H9 (cell line): ENCODE measurements around the gene SYNE2. TPM values are rescaled to one million over a fixed set of nuclear protein-coding genes. Genes with fewer than 3 reads are reported as not detected.
"Not testable (repeated sequence)": the region's sequence is repeated elsewhere in the genome, so short reads cannot be mapped to it uniquely, and the experiment has no call there.

Experiments
- DNase-seq: peaks from one replicate; pipeline ENCODE4 v3.0.0-alpha.2; 2017
- H2AFZ ChIP-seq: one replicate; pipeline ENCODE4 v1.6.1; 2013; ENCODE audit warnings: mild to moderate bottlenecking, low read length, control low read depth, moderate library complexity
- H2AK5ac ChIP-seq: 2 replicates; pipeline ENCODE4 v1.6.1; 2013; ENCODE audit warnings: low read length, control low read depth, mixed read lengths; ENCODE audit not compliant: insufficient read length
- H2BK120ac ChIP-seq: one replicate; pipeline ENCODE4 v1.6.1; 2013; ENCODE audit warnings: low read depth, mild to moderate bottlenecking, low read length, control low read depth, inconsistent platforms; ENCODE audit not compliant: poor library complexity, severe bottlenecking
- H2BK12ac ChIP-seq: 2 replicates; pipeline ENCODE4 v1.6.1; 2013; ENCODE audit warnings: low read length, control low read depth, mixed read lengths, low read depth; ENCODE audit not compliant: insufficient read length
- H2BK15ac ChIP-seq: 2 replicates; pipeline ENCODE4 v1.6.1; 2013; ENCODE audit warnings: low read depth, low read length, control low read depth
- H2BK20ac ChIP-seq: one replicate; pipeline ENCODE4 v1.6.1; 2013; ENCODE audit warnings: low read depth, mild to moderate bottlenecking, low read length, control low read depth, inconsistent platforms; ENCODE audit not compliant: poor library complexity, severe bottlenecking
- H2BK5ac ChIP-seq: 2 replicates; pipeline ENCODE4 v1.6.1; 2013; ENCODE audit warnings: low read length, control low read depth, mixed read lengths; ENCODE audit not compliant: insufficient read length
- H3K14ac ChIP-seq: 2 replicates; pipeline ENCODE4 v1.6.1; 2013; ENCODE audit warnings: low read length, control low read depth; ENCODE audit not compliant: insufficient read depth
- H3K18ac ChIP-seq: 2 replicates; pipeline ENCODE4 v1.6.1; 2013; ENCODE audit warnings: low read depth, mild to moderate bottlenecking, mixed read lengths, low read length, control low read depth; ENCODE audit not compliant: insufficient read length
- H3K23ac ChIP-seq: 2 replicates; pipeline ENCODE4 v1.6.1; 2013; ENCODE audit warnings: low read length, control low read depth, mixed read lengths, low read depth; ENCODE audit not compliant: insufficient read length
- H3K23me2 ChIP-seq: 2 replicates; pipeline ENCODE4 v1.6.1; 2013; ENCODE audit warnings: low read depth, mild to moderate bottlenecking, mixed read lengths, low read length, control low read depth; ENCODE audit not compliant: insufficient read length, poor library complexity, severe bottlenecking
- H3K27ac ChIP-seq: 2 replicates; pipeline ENCODE4 v1.5.1; 2013; ENCODE audit warnings: low read length, control low read depth, mixed read lengths, low read depth; ENCODE audit not compliant: insufficient read length
- H3K27me3 ChIP-seq: 2 replicates; pipeline ENCODE4 v1.6.1; 2013; ENCODE audit warnings: low read length, control low read depth, inconsistent platforms; ENCODE audit not compliant: insufficient read depth
- H3K4ac ChIP-seq: 2 replicates; pipeline ENCODE4 v1.6.1; 2013; ENCODE audit warnings: low read depth, mild to moderate bottlenecking, control low read depth, inconsistent platforms, low read length, moderate library complexity
- H3K4me1 ChIP-seq: 2 replicates; pipeline ENCODE4 v1.6.1; 2013; ENCODE audit warnings: low read length, control low read depth, inconsistent platforms; ENCODE audit not compliant: insufficient read depth
- H3K4me2 ChIP-seq: 2 replicates; pipeline ENCODE4 v1.6.1; 2013; ENCODE audit warnings: low read length, control low read depth, mixed read lengths; ENCODE audit not compliant: insufficient read length, insufficient read depth
- H3K56ac ChIP-seq: 2 replicates; pipeline ENCODE4 v1.6.1; 2013; ENCODE audit warnings: low read depth, mild to moderate bottlenecking, mixed read lengths, low read length, control low read depth; ENCODE audit not compliant: insufficient read length
- H3K79me1 ChIP-seq: 2 replicates; pipeline ENCODE4 v1.6.1; 2013; ENCODE audit warnings: low read depth, mild to moderate bottlenecking, moderate library complexity, low read length, control low read depth, inconsistent platforms; ENCODE audit not compliant: insufficient read depth, poor library complexity, severe bottlenecking
- H3K79me2 ChIP-seq: 2 replicates; pipeline ENCODE4 v1.6.1; 2013; ENCODE audit warnings: low read length, control low read depth, inconsistent platforms; ENCODE audit not compliant: insufficient read depth
- H3K9ac ChIP-seq: 2 replicates; pipeline ENCODE4 v1.6.1; 2013; ENCODE audit warnings: low read length, control low read depth, mixed read lengths; ENCODE audit not compliant: insufficient read length; ENCODE audit errors: extremely low read depth
- H3K9me3 ChIP-seq: one replicate; pipeline ENCODE4 v1.6.1; 2013; ENCODE audit warnings: low read depth, low read length, inconsistent platforms; ENCODE audit not compliant: control insufficient read depth
- H3T11ph ChIP-seq: one replicate; pipeline ENCODE4 v1.6.1; 2013; ENCODE audit warnings: mild to moderate bottlenecking, low read length, control low read depth, inconsistent platforms
- H4K20me1 ChIP-seq: one replicate; pipeline ENCODE4 v1.6.1; 2013; ENCODE audit not compliant: control insufficient read depth, insufficient read length, insufficient read depth
- H4K5ac ChIP-seq: 2 replicates; pipeline ENCODE4 v1.6.1; 2013; ENCODE audit warnings: low read depth, mild to moderate bottlenecking, mixed read lengths, low read length, control low read depth; ENCODE audit not compliant: insufficient read length
- H4K8ac ChIP-seq: replicated peaks from 2 replicates; pipeline ENCODE4 v1.6.1; 2013; ENCODE audit warnings: low read length, control low read depth, mixed read lengths, low read depth; ENCODE audit not compliant: insufficient read length
- H4K91ac ChIP-seq: 2 replicates; pipeline ENCODE4 v1.6.1; 2013; ENCODE audit warnings: low read depth, mild to moderate bottlenecking, moderate library complexity, mixed read lengths, low read length, control low read depth; ENCODE audit not compliant: insufficient read length
- H3K27ac Mint-ChIP-seq, 3 experiments: 2 replicates in 2 of 3; 3 replicates in 1 of 3; pipeline ENCODE4 v1.8.0; 2020 to 2021; ENCODE audit warnings: mixed read lengths in 3 of 3, mild to moderate bottlenecking in 1 of 3, moderate library complexity in 1 of 3
- H3K27me3 Mint-ChIP-seq: 2 replicates; pipeline ENCODE4 v1.8.0; 2021; ENCODE audit warnings: low read depth, mild to moderate bottlenecking, moderate library complexity, mixed read lengths
- H3K36me3 Mint-ChIP-seq, 3 experiments: 2 replicates in 2 of 3; 3 replicates in 1 of 3; pipeline ENCODE4 v1.8.0; 2020 to 2021; ENCODE audit warnings: low read depth in 3 of 3, mixed read lengths in 3 of 3; ENCODE audit not compliant: insufficient read depth in 1 of 3
- H3K4me1 Mint-ChIP-seq, 2 experiments: 2 replicates each; pipeline ENCODE4 v1.8.0; 2020; ENCODE audit warnings: mixed read lengths in 2 of 2
- H3K4me3 Mint-ChIP-seq, 2 experiments: 2 replicates in 1 of 2; 3 replicates in 1 of 2; pipeline ENCODE4 v1.8.0; 2020 to 2021; ENCODE audit warnings: mild to moderate bottlenecking in 2 of 2, mixed read lengths in 2 of 2, moderate library complexity in 1 of 2
- H3K9me3 Mint-ChIP-seq, 2 experiments: 2 replicates in 1 of 2; 3 replicates in 1 of 2; pipeline ENCODE4 v1.8.0; 2020; ENCODE audit warnings: mild to moderate bottlenecking in 2 of 2, mixed read lengths in 2 of 2, moderate library complexity in 1 of 2
- whole genome bisulfite sequencing: extraction: QIAGEN DNeasy Blood & Tissue Kit; methylation state at CpG from one replicate; pipeline ENCODE4 v1.1.7; 2013; ENCODE audit warnings: missing lambda C conversion rate, low lambda C conversion rate, mixed read lengths; ENCODE audit not compliant: insufficient read length; ENCODE audit errors: extremely low coverage; 5-methylcytosine and 5-hydroxymethylcytosine counted together
- total RNA-seq: library from RNA; stranded (reverse); gene quantifications from 2 replicates; pipeline ENCODE4 v1.2.1, GENCODE V29; 2021
- TF ChIP-seq, protein P1 (sequence below): fragments of 200-600 bp; sonication (generic); conservative IDR thresholded peaks from 3 replicates; pipeline ENCODE4 v1.8.0; 2021; ENCODE audit warnings: antibody characterized with exemption, mild to moderate bottlenecking

SYNE2 gene
- total RNA-seq, 1 experiment from 2014 or later, result 43.3 TPM

DNA sequence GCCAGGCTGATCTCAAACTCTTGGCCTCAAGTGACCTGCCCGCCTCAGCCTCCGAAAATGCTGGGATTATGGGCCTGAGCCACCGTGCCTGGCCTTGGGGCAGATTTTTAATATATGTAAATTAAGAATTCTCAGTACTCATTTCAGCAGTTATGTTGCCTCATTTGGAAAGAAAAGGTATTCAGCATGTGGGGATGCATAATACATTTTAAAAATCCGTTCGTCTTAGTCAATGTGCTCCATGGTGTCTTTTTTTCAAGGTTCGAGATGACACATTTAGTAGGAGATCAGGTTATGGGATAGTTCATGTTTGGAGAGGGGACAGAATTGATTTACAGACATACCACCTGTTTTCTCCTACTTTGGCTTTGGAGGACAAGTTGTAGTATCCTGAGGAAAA is 10.2 kb downstream of the SYNE2 start:
- Mint-ChIP-seq H3K27ac (no peak overlapping the region), H3K27me3 (no peaks in the 10 kb centered on the region)
- H3K27ac ChIP-seq, result no peak overlapping the region

DNA sequence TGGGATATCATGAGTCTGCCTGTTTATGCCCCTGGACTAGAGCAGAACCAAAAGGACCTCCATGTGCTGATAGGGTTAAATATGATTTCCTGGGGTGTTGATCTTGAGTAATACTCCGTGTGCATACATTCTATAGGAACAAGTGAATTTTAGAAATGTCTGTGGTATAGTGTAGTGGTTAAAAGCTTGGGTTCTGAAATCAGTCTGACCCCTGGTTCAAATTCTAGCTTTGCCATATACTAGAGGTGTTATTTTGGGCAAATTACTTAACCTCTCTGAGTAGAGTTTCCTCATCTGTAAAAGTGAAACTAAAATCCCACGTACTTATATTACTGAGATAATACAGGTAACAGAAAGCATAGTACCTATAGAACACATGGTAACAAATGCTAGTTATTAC is 12.0 kb downstream of the SYNE2 start:
- no CpG with 5 or more reads among the region's 2 CpGs for WGBS
- H3K27me3 Mint-ChIP-seq, H3K79me2 ChIP-seq, H3K18ac ChIP-seq, H3K27ac ChIP-seq, H2AFZ ChIP-seq, H4K91ac ChIP-seq, H3K27me3 ChIP-seq, H4K20me1 ChIP-seq, H3K23me2 ChIP-seq, H2BK15ac ChIP-seq, H3K4me1 ChIP-seq, H2AK5ac ChIP-seq, H3K56ac ChIP-seq, H3K14ac ChIP-seq, H3K4me3 Mint-ChIP-seq, H3K4ac ChIP-seq, H3K23ac ChIP-seq, H3T11ph ChIP-seq, H2BK20ac ChIP-seq, DNase-seq, H3K4me2 ChIP-seq, H3K9me3 ChIP-seq, H3K9me3 Mint-ChIP-seq, H4K5ac ChIP-seq, H2BK120ac ChIP-seq, H2BK12ac ChIP-seq, H3K9ac ChIP-seq, H4K8ac ChIP-seq, H2BK5ac ChIP-seq, H3K79me1 ChIP-seq, H3K36me3 Mint-ChIP-seq: not testable (repeated sequence)
- Mint-ChIP-seq H3K27ac (peak overlapping the region in 2 of 3 experiments; percentile 77 to 91; a peak in 4 of 7 replicates), H3K4me1 (peaks cover 22 to 27% of the 10 kb centered on the region in 2 experiments)

More for the DNA sequence above, 10.2 kb downstream of the SYNE2 start:
- Histone ChIP-seq H2BK20ac (no peak overlapping the region), H3T11ph (no peak overlapping the region), H4K5ac (no peak overlapping the region), H3K4me1 (no peaks in the 10 kb centered on the region), H2BK120ac (no peak overlapping the region), H2BK12ac (no peak overlapping the region), H3K79me1 (peaks cover 4% of the 10 kb centered on the region), H2AK5ac (peak overlapping the region; percentile 50), H3K18ac (no peak overlapping the region), H4K91ac (no peak overlapping the region), H4K8ac (no peak overlapping the region), H4K20me1 (no peaks in the 10 kb centered on the region), H2BK15ac (no peak overlapping the region), H2BK5ac (no peak overlapping the region), H3K4ac (no peak overlapping the region), H3K23me2 (no peaks in the 10 kb centered on the region), H2AFZ (no peak overlapping the region), H3K14ac (no peak overlapping the region), H3K79me2 (peaks cover 2% of the 10 kb centered on the region; the same call in 1 of the 2 replicates), H3K9ac (no peak overlapping the region), H3K23ac (no peak overlapping the region), H3K27me3 (no peaks in the 10 kb centered on the region), H3K4me2 (no peak overlapping the region), H3K56ac (no peak overlapping the region), H3K9me3 (no peaks in the 10 kb centered on the region)
- peaks cover 20 to 28% of the 10 kb centered on the region in 2 experiments for H3K4me1 Mint-ChIP-seq
- no peaks in the 10 kb centered on the region for H3K36me3 Mint-ChIP-seq
- DNase-seq, result no peak
- H3K4me3 Mint-ChIP-seq, result no peak overlapping the region
- no peaks in the 10 kb centered on the region for H3K9me3 Mint-ChIP-seq
- TF ChIP-seq, protein P1, sequence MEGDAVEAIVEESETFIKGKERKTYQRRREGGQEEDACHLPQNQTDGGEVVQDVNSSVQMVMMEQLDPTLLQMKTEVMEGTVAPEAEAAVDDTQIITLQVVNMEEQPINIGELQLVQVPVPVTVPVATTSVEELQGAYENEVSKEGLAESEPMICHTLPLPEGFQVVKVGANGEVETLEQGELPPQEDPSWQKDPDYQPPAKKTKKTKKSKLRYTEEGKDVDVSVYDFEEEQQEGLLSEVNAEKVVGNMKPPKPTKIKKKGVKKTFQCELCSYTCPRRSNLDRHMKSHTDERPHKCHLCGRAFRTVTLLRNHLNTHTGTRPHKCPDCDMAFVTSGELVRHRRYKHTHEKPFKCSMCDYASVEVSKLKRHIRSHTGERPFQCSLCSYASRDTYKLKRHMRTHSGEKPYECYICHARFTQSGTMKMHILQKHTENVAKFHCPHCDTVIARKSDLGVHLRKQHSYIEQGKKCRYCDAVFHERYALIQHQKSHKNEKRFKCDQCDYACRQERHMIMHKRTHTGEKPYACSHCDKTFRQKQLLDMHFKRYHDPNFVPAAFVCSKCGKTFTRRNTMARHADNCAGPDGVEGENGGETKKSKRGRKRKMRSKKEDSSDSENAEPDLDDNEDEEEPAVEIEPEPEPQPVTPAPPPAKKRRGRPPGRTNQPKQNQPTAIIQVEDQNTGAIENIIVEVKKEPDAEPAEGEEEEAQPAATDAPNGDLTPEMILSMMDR, result no peak
- WGBS, result no CpG with 5 or more reads among the region's 6 CpGs
